ENCODE data around the gene UBE2D2.
"Not testable (repeated sequence)": the region's sequence is repeated elsewhere in the genome, so short reads cannot be mapped to it uniquely, and the experiment has no call there.

UBE2D2 gene

GRCh38 chr5:139560752-139561654 is at the start of gene UBE2D2:
TSS of gene UBE2D2 (plus strand) at chr5:139561339. CDS start at chr5:139561792, 453 bp downstream.
- no peak for TF ChIP-seq CTCF (IDR thresholded peaks at IDR 0.05; ENCODE audit: low read depth, low read length)
- peak within 1 kb of the TSS; percentile 90 for H3K4me3 ChIP-seq (ENCODE audit: low read depth, low read length)
- in situ Hi-C loops (cut with HindIII; ENCODE audit: low sequenced_read_pairs) = no loop called here
- DNase-seq (ENCODE audit: low read depth, low spot score) = peak; percentile 99

GRCh38 chr5:139512786-139513390 is 48.3 kb upstream of the UBE2D2 start:
- DNase-seq (ENCODE audit: low read depth, low spot score) = no peak
- H3K4me3 ChIP-seq (ENCODE audit: low read depth, low read length) = no peak overlapping the region
- no peak for TF ChIP-seq CTCF (IDR thresholded peaks at IDR 0.05; ENCODE audit: low read depth, low read length)
- in situ Hi-C loops (cut with HindIII; ENCODE audit: low sequenced_read_pairs) = loop anchor here (25.0 kb wide), 1 partner anchor 101 kb away; the partner anchor contains the start of gene SPATA24

GRCh38 chr5:139513434-139513833 is 47.7 kb upstream of the UBE2D2 start:
- in situ Hi-C loops (cut with HindIII; ENCODE audit: low sequenced_read_pairs) = loop anchor here (25.0 kb wide), 1 partner anchor 101 kb away; the partner anchor contains the start of gene SPATA24
- peak; percentile 71 for TF ChIP-seq CTCF (IDR thresholded peaks at IDR 0.05; ENCODE audit: low read depth, low read length)
- peak; percentile 73 for DNase-seq (ENCODE audit: low read depth, low spot score)

GRCh38 chr5:139513852-139514485 is 47.2 kb upstream of the UBE2D2 start:
- no peak for TF ChIP-seq CTCF (IDR thresholded peaks at IDR 0.05; ENCODE audit: low read depth, low read length)
- H3K4me3 ChIP-seq (ENCODE audit: low read depth, low read length) = no peak overlapping the region
- no peak for DNase-seq (ENCODE audit: low read depth, low spot score)
- in situ Hi-C loops (cut with HindIII; ENCODE audit: low sequenced_read_pairs) = loop anchor here (25.0 kb wide), 1 partner anchor 102 kb away; the partner anchor contains the start of gene SPATA24

More at GRCh38 chr5:139513434-139513833, 47.7 kb upstream of the UBE2D2 start:
- H3K4me3 ChIP-seq (ENCODE audit: low read depth, low read length) = not testable (repeated sequence)

- no peak overlapping the region for H3K4me3 ChIP-seq (ENCODE audit: low read depth, low read length)
- no peak for TF ChIP-seq CTCF (IDR thresholded peaks at IDR 0.05; ENCODE audit: low read depth, low read length)
- in situ Hi-C loops (cut with HindIII; ENCODE audit: low sequenced_read_pairs) = loop anchor here (25.0 kb wide), 1 partner anchor 102 kb away; the partner anchor contains the start of gene SPATA24
- no peak for DNase-seq (ENCODE audit: low read depth, low spot score)
Observed at GRCh38 chr5:139514486-139514856, 46.7 kb upstream of the UBE2D2 start.

Measured in astrocyte of the spinal cord (primary cell).